Parathyroid adenoma (tissue), 2 donors: ENCODE data around the gene ANK3.
"Not testable (repeated sequence)": the region's sequence is repeated elsewhere in the genome, so short reads cannot be mapped to it uniquely, and the experiment has no call there.

Experiments used
- H2AFZ ChIP-seq: fragments of 300-600 bp; sonication (generic); one replicate; pipeline ENCODE4 v1.7.0; 2017; ENCODE audit warnings: antibody characterized with exemption, mild to moderate bottlenecking
- H3K27ac ChIP-seq: fragments of 300-600 bp; sonication (generic); one replicate; pipeline ENCODE4 v1.7.0; 2017
- H3K27me3 ChIP-seq: fragments of 300-600 bp; sonication (generic); one replicate; pipeline ENCODE4 v1.7.0; 2017; ENCODE audit warnings: low read length; ENCODE audit not compliant: control insufficient read depth, insufficient read depth
- H3K36me3 ChIP-seq: fragments of 300-600 bp; sonication (generic); one replicate; pipeline ENCODE4 v1.7.0; 2017; ENCODE audit warnings: low read length; ENCODE audit not compliant: control insufficient read depth, insufficient read depth
- H3K4me1 ChIP-seq: fragments of 300-600 bp; sonication (generic); one replicate; pipeline ENCODE4 v1.7.0; 2017; ENCODE audit warnings: control low read depth
- H3K4me2 ChIP-seq: fragments of 300-600 bp; sonication (generic); one replicate; pipeline ENCODE4 v1.7.0; 2017; ENCODE audit warnings: low read length
- H3K4me3 ChIP-seq: fragments of 300-600 bp; sonication (generic); one replicate; pipeline ENCODE4 v1.7.0; 2017; ENCODE audit warnings: low read depth, low read length
- H3K79me2 ChIP-seq: fragments of 300-600 bp; sonication (generic); one replicate; pipeline ENCODE4 v1.7.0; 2017; ENCODE audit warnings: control low read depth
- H3K9ac ChIP-seq: fragments of 300-600 bp; sonication (generic); one replicate; pipeline ENCODE4 v1.7.0; 2017; ENCODE audit warnings: mild to moderate bottlenecking
- H3K9me3 ChIP-seq: fragments of 300-600 bp; sonication (generic); one replicate; pipeline ENCODE4 v1.7.0; 2017; ENCODE audit warnings: low read length; ENCODE audit not compliant: control insufficient read depth
- TF ChIP-seq, protein P1 (sequence below): fragments of 300-600 bp; sonication (generic); IDR thresholded peaks from one replicate; pipeline ENCODE4 v1.7.0; 2017; ENCODE audit warnings: antibody characterized with exemption, mild to moderate bottlenecking
- donor health status: primary hyperparathyroidism.

The ANK3 gene

DNA sequence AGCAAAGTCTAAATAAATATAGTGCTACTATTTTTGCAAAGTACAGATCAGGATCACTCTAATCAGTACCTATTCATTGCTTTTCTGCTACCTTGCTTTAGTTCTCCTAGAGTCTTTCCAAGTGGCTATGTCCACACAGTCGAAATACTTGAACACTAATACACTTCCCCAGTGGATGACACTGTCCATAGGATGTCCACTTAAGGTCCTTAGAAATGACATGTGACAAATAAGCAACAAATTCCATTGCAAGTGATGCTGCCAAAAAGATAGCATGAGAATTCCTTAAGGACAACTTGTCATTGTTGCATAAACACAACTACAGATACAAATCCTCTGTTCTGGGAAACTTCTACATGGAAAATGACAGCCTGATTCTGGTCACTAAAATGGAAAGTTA, 93.6 kb downstream of the ANK3 start:
- H3K79me2 ChIP-seq = no peaks in the 10 kb centered on the region
- no peaks in the 10 kb centered on the region for H3K27me3 ChIP-seq
- no peak overlapping the region for H3K9ac ChIP-seq
- H3K4me2 ChIP-seq = no peak overlapping the region
- H2AFZ ChIP-seq = no peak overlapping the region
- no peak overlapping the region for H3K27ac ChIP-seq
- TF ChIP-seq, protein P1, sequence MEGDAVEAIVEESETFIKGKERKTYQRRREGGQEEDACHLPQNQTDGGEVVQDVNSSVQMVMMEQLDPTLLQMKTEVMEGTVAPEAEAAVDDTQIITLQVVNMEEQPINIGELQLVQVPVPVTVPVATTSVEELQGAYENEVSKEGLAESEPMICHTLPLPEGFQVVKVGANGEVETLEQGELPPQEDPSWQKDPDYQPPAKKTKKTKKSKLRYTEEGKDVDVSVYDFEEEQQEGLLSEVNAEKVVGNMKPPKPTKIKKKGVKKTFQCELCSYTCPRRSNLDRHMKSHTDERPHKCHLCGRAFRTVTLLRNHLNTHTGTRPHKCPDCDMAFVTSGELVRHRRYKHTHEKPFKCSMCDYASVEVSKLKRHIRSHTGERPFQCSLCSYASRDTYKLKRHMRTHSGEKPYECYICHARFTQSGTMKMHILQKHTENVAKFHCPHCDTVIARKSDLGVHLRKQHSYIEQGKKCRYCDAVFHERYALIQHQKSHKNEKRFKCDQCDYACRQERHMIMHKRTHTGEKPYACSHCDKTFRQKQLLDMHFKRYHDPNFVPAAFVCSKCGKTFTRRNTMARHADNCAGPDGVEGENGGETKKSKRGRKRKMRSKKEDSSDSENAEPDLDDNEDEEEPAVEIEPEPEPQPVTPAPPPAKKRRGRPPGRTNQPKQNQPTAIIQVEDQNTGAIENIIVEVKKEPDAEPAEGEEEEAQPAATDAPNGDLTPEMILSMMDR = no peak
- no peaks in the 10 kb centered on the region for H3K36me3 ChIP-seq
- peaks cover 13% of the 10 kb centered on the region for H3K4me1 ChIP-seq
- no peak overlapping the region for H3K4me3 ChIP-seq
- no peaks in the 10 kb centered on the region for H3K9me3 ChIP-seq

DNA sequence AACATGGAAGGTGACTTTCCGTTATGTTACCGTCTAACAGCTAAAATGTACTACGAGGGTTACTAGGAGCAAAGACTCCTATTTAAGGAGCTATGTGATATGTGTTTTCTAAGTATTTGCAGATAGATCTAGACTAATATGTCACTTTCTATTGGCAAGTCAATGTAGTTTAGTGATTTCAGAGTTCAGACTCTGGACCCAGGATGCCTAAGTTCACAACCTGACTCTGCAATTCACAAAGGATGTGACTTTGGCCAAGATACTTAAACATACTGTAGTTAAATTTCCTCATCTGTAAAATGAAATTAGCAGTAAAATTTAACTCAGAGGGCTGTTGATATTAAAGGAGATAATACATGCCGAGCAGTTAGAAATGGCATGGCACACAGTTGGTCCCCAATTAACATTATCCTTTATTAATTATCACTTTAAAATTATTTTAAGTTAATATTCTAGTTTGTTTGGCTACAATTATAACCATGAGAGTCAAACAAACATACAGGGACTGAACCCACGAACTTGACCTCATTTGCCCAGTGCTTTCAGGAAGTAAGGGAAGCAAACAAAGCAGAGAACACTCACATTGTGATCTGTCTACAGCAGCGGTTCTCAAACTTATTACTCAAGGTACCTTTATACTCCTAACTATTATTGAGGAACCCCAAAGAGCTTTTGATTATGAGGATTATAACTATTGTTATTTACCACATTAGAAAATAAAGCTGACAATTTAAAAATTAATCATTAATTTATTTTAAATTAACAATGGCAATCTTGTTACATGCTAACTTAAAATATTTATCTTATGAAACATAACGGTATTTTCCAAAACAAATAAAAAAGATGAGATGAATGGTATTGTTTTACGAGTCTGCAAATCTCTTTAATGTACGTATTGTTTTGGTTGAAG, 94.4 kb downstream of the ANK3 start:
- Histone ChIP-seq H3K9ac (no peak overlapping the region), H3K36me3 (no peaks in the 10 kb centered on the region), H3K79me2 (no peaks in the 10 kb centered on the region), H2AFZ (no peak overlapping the region), H3K9me3 (no peaks in the 10 kb centered on the region), H3K4me1 (peaks cover 14% of the 10 kb centered on the region), H3K4me3 (no peak overlapping the region), H3K4me2 (no peak overlapping the region), H3K27ac (no peak overlapping the region), H3K27me3 (no peaks in the 10 kb centered on the region)
- TF ChIP-seq, protein P1 = no peak

DNA sequence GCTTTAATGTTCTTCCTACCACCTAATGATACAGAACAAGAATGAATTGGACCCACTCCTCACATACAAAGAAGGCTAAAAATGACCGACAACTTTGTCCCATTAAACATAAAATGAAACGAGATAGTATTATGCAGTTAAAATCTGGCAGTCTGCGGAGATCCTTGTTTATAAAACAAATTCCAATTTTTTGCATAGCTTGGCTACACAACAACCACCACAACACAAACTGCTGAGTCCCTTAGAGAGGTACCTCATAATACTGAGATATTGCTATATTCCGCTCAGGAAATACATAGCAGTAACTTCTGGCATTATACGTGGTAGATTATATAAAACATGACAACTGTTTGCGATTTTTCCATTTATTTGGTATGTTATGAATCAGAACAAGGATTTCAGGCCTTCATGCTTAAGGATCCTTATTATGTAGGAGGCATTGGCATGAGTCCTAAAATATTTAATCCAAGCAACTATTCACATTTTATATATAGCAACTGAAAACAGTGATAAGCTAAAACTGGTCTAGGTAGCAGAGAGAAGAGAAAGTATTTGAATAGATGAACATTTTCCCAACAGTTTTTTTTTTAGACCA, 96.0 kb downstream of the ANK3 start:
- no peak overlapping the region for H3K9ac ChIP-seq
- H3K36me3 ChIP-seq = no peaks in the 10 kb centered on the region
- H3K9me3 ChIP-seq = no peaks in the 10 kb centered on the region
- TF ChIP-seq, protein P1 = no peak
- H3K79me2 ChIP-seq = no peaks in the 10 kb centered on the region
- peaks cover 17% of the 10 kb centered on the region for H3K4me1 ChIP-seq
- no peak overlapping the region for H3K4me2 ChIP-seq
- H3K27me3 ChIP-seq = no peaks in the 10 kb centered on the region
- H3K27ac ChIP-seq = no peak overlapping the region
- H2AFZ ChIP-seq = no peak overlapping the region
- no peak overlapping the region for H3K4me3 ChIP-seq

DNA sequence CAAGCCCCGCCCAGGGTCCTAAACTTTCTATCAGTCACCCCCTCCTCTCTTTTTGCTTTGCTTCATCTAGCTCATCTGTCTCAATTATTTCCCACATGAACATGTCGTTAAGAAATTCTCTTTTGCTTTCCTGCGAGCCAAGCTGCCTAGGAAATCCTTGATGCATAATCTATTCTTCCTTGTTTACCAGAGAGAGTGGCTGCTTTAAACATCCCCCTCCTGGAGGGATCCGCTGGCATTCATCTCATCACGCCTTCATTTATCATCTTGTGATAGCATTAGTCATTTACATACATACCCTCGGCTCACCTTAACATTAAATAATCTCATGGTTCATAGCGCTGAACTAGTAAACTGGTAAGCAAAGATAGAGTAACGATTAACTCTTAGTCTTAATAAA, 96.7 kb downstream of the ANK3 start:
- H3K36me3 ChIP-seq = no peaks in the 10 kb centered on the region
- no peak overlapping the region for H3K9ac ChIP-seq
- TF ChIP-seq, protein P1 = no peak
- H3K4me1 ChIP-seq = peaks cover 22% of the 10 kb centered on the region
- H3K9me3 ChIP-seq = no peaks in the 10 kb centered on the region
- H2AFZ ChIP-seq = peak overlapping the region; percentile 35
- H3K27ac ChIP-seq = no peak overlapping the region
- no peak overlapping the region for H3K4me2 ChIP-seq
- H3K79me2 ChIP-seq = no peaks in the 10 kb centered on the region
- no peak overlapping the region for H3K4me3 ChIP-seq
- no peaks in the 10 kb centered on the region for H3K27me3 ChIP-seq

DNA sequence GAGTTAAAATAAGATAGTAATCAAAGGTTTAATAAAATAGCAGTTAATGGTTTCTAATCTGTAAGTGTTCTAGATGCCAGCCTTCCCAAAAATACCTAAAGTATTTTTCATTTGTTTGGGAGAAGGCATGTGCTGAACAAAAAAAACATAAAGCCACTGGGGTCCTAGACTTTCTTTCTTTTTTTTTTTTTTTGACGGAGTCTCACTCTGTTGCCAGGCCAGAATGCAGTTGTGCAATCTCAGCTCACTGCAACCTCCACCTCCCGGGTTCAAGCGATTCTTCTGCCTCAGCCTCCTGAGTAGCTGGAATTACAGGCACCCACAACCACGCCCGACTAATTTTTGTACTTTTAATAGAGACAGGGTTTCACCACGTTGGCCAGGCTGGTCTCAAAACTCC, 97.1 kb downstream of the ANK3 start:
- not testable (repeated sequence) for H3K36me3 ChIP-seq

More for the DNA sequence above, 97.1 kb downstream of the ANK3 start:
- not testable (repeated sequence) for H3K79me2 ChIP-seq, H3K27me3 ChIP-seq, H3K4me3 ChIP-seq, H3K4me2 ChIP-seq, H3K9me3 ChIP-seq, H2AFZ ChIP-seq, H3K9ac ChIP-seq, H3K27ac ChIP-seq
- peaks cover 24% of the 10 kb centered on the region for H3K4me1 ChIP-seq
